Hematopoietic multipotent progenitor cell treated with erythropoietin and hydrocortisone succinate and interleukin-3 and kit ligand, for 17 days (in vitro differentiated cells): Measurements from ENCODE around the gene ACOXL.
A peak's percentile ranks its signal among the peaks of the same experiment; 100 is the strongest.

Source experiments
- DNase-seq: peaks from one replicate; pipeline ENCODE4 v3.0.0-alpha.2; 2015; ENCODE audit warnings: low spot score

The ACOXL gene

DNA sequence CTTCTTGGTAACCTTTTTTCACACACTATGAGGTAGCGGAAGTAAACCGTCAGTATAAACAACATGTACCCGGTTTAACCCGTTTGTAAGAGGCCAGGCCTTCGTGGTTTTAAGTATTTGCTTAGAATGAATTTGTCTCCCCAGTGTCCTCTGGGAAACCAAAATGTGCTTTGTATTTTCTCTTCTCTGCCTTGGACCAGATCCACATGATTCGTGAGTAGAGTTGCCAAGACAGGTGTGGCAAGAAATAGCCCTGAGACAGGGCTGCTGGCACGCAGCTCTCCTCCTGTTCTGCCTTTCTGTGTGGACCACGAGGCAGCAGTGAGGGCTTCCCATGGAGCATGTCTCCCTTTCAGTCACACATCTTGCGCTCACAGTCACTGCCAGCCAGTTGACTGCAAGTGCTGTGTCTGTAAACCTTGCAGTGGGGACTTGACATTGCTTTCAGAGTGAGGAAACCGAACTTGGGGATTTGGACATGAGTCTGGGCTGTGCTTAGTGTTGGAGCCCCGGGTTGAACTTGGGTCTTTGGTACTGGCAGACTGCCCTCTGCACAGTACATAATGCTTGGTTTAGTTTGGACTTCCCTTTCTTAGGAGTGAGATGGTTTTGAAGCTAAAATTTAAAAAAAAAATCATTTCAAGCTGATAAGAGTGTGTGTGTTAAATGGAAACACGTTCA lies 407.4 kb downstream of the ACOXL start:
- no peak for DNase-seq

DNA sequence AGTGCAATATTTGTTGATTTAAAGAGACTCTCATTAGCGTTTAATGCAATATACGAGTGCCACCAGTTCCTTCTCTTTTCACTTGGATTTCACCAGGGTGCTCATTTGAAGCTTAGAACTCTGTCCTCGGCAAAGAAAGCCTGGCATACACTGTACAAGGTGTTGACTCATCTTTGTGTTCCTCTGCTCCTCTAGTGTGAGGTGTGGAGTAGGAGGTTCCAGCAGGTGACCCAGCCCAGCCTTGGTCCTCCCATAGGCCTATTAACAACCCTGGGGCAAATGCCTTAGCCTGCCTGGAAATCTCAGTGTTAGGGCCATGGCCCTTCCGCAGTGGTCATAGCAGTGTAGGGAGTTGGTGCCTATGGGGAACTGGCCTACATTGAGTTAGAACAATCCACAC lies 408.4 kb downstream of the ACOXL start:
- no peak for DNase-seq

DNA sequence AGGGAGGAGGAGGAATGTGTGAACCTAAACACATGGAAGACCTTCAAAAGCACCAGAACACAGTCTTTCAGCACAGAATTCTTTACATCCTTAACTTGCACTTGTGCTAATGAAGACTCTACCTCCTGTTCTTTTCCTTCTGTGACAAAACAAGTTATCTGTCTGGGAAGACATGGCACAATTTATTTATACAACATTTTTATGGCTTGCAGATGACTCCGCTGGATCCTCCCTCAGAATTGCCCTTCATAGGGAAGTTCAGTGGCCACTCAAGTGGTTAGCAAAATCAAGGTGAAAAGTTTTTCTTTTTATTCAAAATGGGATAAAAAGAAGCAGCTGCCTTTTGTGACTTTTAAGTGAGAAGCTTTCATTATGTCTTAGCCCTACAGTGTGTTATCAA lies 409.7 kb downstream of the ACOXL start:
- no peak for DNase-seq

DNA sequence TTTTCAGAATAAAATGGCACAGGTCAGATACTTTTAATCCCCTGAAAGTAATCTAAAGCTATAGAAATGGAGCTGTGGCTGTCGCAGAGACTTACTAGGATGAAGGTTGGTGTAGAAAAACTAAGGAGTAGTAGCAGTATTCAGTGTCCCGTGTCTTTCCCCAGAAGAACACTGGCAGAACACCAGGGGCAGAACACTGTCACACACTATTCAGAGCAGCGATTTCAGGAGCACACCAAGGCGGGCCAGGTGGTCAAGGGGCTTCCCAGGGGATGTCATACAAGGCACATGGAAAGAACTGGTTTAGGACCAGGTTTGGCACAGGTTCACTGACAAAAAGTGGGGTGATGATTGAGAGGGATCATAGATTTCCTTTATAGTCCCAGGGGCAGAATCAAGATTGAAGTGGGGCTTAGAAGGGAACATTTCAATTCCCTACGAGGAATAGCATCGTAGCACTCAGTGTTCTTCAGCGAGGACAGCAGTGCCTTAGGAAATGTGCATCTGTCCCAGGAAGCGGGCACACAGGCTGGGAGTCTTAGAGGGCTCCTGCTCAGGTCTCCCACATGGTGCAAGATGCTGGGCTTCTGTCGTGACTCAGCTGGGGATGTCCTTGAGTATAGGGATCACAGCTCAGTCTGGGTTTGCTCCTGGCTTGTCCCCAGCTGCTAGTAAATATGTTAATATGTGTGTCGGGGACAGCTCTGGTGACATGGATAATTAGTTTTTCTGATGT lies 410.9 kb downstream of the ACOXL start:
- DNase-seq = no peak

DNA sequence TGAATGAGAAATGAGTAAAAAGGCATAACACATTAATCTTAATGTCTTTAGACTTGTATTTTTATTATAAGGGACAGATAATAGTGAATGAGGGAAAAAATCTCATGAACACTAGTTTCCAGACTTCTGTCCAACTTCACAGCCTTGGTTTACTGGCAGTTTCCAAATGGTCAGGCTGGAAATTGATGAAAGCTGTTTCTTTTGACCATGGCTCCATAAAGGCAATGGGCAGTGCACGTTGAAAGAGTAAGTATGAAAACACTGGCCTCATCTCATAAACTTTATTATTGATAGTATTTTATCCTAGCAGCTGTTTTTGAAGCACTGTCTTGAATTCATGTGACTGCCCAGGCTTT lies 411.4 kb downstream of the ACOXL start:
- no peak for DNase-seq

DNA sequence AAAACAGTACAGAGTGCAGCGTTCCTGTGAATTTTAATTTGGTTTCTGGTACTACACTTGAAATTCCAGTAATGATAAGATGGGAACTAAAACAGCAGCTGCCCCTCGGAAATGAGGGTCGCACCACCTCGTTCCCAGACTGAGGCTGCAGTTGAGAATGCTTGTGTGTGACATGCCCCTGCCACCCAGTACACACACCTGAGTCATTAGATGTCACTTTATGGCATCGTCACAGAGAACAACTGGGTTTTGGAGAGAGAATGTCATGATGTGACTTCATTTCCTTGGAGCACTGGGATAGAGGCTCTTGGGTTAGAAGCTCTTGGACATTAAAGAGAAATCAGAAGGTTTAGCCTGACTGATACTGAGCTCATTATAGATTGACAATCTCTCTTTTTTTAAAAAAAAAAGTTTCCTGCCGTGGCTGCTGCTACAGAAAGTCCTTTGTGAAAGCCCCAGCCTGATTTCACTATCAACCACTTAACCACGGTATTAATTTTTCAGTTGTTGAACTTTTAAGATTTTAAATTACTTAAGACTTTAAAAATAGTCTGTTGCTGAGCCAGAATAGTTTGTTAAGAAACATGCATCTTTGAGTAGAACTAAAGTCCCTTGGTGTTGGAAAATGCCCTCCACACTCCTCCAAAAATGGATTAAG lies 412.9 kb downstream of the ACOXL start:
- DNase-seq = no peak

DNA sequence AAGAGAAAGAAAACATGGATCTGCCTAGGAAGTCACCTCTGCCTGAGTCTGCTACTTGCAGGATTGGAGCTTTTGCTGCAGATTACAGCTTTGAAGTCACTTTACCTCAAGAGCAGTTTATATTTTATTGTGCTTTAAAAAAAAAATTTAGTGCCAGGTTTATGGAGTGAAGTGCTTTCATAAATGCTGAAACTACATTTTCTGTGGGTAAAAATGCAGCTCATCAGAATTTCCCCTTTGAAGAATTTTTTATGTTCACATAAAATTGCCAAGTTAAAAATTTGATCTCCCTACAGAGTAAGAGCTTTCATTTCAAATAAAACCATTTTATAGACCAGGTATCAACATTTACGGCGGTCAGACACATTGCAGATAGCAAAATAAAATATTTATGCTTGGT lies 413.6 kb downstream of the ACOXL start:
- DNase-seq = no peak

DNA sequence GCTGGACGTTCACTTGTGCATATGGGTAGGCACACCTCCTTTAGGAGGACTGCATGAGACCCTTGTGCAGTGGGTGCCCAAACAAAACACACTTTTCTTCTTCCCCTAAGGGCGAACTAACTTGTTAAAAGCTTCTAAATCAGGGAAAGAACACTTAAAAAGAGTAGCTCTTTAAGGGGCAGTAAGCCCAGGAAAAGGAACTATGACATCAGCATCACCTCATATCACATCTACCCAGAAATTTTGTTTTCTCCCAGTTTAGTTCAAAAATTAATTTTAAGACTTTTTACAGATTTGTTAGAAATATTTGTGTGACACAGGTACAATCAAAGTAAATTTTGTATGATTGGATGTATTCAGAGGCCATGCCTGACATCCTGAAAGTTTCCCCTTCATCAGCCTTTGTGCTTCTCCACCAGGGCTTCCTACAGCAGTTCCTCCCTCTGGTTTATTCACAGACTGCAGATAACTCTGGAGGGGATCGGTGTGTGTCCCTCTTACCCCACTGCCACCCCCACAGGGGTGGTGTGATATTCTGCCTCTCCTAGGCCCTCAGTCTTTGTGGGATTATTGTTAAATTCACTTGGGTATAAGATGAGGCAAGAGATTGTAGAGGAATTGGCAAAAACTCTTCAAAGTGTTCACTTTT lies 416.0 kb downstream of the ACOXL start:
- DNase-seq = no peak

DNA sequence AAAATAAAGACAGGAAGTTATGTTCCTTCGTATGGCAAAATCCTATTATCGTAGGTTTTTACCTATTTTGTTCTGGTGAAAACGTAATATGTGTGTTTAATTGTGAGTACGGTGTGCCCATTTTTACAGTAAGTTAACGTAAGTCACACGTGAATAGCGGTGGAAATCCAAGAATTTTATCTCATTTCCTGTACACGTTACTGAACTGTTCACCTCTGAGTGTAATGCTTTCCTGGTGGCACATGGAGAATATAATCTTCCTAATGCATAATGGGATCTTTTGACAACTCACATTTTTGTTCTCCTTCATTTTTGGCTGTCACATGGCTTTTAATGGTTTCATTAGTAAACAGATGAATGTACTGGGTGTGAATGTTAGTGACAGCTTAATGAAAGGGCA lies 416.6 kb downstream of the ACOXL start:
- DNase-seq = no peak

DNA sequence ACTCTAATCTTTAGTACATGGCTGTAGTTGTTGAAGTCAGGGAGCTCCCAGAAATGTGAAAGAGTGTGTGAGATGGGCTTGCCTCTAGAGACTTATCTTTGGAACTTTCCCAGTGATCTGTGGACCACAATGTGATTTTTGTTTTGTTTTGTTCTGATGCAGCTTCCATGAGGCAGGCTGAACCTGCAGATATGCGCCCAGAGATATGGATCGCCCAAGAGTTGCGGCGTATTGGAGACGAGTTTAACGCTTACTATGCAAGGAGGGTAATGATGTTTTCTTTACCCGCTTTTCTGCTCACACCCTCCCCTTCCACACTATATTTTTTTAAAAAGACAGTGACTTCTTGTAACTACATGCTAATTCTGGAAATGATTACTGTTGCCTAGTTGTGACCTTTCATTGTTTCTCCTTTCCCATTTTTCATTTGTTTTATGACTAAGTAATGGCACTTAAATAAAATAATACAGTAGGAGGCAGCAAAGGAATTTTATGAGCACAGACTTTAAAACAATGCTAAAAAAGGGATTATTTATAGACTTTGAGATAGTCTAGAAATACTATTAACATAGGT lies 417.6 kb downstream of the ACOXL start:
- no peak for DNase-seq

DNA sequence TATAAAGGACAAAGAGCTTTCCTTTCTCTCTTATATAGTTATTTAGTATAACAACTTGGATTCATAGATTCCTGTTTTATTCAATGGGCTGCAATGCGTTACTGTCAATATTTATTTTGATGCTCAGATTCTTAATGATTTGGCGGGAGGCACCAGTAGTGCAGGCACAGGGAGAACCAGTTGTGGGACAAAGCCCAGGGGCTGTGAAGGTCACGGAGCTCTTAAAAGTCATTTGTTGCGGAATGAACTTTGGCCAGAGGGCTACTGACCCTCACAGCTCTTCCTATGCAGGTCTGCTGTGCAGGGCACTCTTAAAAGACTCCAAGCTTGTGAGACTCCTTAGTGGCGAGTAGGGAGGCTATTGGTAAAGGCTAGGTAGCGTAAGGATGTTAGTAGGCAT lies 422.4 kb downstream of the ACOXL start:
- no peak for DNase-seq

DNA sequence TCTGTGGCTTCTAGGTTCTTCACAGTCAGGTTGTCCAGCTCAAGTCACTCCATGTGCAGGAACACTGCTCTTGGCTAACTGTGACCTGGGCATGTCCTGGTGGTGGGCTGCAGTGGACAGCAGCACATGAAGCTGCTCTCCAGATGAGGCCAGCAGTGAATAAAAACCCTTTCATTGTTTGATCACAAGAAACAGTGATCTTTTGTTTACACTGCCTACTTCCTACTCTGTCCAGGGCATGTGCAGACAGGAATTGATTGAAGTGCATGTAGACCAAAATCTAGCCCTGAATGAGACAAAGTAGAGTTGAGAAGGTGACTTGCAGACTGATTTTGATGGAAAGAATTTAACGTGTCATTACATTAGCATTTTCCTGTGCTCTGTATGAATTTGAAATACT lies 423.2 kb downstream of the ACOXL start:
- no peak for DNase-seq

DNA sequence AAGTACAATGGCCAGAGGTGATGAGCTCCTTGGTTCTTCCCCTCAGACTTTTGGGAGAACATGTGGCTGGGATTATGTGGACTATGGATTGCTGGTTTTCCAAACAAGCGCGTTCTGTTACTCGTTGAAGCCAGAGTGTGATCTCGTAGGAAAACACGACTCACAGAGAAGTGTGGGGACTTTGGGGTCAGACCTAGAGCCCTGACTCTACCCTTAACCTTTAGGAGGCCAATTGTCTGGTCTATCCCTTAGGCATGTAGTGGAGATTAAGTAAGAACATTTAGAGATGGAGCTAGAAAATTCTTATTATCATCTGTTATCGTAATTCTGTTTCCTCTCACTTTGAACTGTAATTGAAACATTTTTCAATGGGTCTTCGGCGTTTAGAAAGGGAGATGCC lies 424.2 kb downstream of the ACOXL start:
- DNase-seq = no peak

DNA sequence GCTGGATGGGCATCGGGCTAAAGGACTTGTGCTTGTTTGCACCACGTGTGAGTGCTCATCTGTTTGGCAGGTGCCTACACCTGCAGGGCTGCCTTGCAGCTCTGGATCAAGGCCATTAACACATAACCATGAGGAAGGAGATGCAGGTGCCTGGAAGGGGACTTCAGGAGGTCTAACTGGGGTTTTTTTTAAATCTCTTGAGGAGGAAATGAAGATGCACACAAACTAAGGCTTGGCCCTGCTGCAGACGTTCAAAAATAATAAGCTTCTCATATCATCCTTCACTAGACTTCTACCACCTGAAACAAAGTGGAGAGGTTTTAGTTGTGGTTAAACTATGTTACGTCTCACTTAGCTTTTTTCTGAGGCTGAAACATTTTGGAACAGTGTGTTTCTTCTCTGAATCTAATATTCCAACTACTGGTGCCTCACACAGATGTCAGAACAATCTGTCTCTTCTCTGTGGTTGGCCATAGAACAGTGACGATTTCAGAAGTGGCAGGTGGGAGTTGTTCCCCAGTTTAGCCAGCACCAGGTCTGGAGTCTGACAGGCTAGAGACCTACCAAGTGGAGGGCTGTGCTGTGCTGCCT lies 424.8 kb downstream of the ACOXL start:
- DNase-seq = no peak

DNA sequence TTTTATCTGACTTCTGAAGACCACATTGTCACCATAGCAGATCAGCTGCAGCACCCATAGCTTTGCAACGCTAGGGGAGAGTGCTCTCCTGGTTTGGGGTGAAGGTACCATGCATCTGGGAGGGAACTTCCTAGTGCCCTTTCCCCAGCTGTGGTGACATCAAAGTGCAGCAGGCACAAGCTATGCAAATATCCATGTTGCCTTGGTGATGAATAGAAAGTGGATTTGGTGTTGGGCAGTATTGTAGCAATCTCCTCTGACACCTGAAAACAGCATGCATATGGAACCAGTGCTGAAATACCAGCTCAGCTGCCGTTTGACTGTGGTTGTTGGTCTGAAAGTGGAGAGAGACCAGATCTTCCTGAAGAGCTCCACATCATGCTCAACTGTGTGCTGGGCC lies 425.4 kb downstream of the ACOXL start:
- DNase-seq = no peak

DNA sequence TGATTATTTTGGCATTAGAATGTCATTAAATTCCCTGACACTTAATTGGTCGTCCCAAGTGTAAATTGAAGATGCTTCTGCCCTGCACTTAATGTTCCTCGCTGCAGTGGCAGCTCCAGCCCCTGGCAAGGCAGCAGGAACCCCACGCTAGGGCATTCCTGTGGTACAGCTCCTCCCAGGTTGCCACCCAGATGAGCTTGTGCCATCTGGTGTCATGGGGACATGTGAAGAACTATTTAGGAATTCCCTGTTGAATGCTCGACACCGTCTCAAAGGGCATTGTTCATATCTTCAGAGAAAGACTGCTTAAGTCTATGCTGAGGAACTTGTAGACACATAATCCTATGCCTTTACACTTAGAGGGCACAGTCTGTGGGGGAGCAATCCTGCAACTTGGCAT lies 427.3 kb downstream of the ACOXL start:
- DNase-seq = no peak

DNA sequence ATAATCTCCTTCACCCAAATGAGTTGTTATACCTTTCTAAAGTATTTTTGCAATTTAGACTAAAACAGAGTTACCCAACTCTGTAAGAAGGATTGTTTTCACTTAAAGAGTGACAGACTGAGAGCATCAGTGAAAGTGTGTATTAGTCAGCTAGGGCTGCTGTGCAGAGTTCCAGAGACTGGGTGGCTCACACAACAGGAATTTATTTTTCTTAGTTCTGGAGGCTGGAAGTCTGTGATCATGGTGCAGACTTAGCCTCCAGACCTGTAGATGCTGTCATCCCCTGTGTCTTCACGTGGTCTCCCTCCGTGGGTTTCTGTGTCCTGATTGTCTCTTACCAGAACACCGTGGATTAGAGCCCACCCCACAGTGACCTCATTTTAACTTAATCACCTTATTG lies 428.4 kb downstream of the ACOXL start:
- DNase-seq = no peak

DNA sequence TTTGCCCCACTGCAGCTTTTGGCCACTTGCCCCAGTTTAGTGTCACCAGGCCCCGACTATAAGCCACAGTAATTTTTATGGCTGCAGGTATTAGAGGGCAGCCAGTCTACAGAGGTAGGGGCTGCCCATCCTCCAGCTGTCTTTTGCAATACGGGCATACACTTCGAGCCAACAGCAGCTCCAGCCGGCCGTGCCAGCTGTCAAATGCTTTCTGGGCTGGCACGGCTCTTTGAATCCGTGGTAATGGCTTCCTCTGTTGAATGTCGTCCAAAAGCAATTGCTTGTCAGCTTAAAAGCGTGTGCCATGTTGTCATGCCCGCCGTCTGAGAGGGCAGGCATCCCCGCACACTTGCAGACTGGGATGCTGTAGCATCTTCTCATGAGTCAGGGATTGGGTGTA lies 429.6 kb downstream of the ACOXL start:
- no peak for DNase-seq

DNA sequence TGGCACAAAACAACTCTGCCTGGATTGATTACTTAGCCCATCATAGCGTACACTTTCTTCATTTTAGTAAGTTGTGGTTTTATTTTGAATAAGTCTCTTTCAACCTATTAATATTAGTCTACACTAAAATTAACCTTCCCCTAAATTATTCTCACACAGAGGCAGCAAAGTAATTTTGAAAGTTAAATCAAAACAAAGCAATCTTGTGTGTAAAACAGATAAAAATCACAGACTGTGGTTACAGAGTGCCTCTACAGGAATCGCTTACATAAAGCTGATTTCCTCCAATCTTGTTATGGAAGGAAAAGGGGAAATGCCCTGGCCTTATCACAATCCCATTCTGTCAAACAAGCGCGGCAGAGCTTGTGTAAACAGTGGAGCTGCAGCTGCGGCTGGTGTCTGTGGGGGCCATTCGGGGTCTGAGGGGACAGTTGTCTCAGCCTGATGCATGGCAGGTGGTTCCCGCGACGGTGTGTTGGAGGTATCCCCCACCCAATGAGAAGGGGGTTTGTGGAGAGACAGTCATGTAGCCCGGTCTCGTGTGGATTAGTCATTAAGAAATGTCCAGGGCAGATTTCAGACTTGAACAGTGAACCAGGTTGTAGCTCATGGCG lies 430.5 kb downstream of the ACOXL start:
- DNase-seq = no peak

DNA sequence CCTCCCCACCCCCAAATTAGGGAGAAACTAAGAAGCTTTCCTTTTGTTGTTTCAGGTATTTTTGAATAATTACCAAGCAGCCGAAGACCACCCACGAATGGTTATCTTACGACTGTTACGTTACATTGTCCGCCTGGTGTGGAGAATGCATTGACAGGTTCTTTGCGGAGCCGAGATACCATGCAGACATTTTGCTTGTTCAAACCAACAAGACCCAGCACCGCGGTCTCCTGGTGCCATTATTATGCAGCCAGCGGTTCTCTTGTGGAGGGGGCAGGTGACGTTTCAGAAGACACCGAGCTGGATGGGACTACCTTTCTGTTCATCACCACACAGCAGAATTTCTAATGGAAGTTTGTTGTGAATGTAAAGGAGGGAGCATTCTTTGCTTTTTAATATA lies 431.7 kb downstream of the ACOXL start:
- DNase-seq = no peak

DNA sequence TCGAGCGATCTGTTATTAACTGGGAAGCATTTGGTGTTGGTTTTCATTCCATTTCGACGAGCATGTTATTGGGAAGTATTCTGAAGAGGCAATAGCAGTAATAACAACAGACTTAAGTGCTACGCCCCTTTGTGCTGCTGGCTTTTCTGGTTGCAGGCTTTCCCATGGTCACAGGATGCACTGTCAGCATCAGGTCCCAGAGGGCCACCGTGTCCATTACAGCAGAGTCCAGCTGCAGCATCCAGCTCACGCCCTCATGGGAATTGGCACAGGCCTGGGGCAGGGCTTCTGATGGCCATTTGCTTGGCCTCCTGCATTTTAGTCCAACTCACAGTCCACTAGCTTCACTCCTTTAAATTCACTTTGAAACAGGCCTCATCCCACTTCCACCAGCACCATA lies 432.7 kb downstream of the ACOXL start:
- no peak for DNase-seq

DNA sequence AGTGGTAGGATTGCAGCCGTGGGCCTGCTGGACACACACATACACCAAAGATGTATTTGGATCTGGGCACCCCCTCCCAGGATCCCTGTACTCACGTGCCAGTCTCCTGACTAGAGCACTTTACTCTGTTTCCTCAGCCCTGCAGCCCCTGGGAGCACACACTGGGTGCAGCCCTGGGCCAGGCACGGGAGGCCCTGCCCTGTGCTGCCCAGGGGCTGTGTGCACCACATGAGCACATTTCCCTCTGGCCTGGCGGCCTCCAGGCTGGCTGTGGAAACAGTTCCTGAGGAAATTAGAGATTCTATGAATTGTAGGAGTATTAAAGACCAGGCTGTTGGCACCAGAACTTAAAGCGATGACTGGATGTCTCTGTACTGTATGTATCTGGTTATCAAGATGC lies 433.7 kb downstream of the ACOXL start:
- peak; percentile 35 for DNase-seq
